ENCODE data around the gene ADNP.

The ADNP gene

DNA sequence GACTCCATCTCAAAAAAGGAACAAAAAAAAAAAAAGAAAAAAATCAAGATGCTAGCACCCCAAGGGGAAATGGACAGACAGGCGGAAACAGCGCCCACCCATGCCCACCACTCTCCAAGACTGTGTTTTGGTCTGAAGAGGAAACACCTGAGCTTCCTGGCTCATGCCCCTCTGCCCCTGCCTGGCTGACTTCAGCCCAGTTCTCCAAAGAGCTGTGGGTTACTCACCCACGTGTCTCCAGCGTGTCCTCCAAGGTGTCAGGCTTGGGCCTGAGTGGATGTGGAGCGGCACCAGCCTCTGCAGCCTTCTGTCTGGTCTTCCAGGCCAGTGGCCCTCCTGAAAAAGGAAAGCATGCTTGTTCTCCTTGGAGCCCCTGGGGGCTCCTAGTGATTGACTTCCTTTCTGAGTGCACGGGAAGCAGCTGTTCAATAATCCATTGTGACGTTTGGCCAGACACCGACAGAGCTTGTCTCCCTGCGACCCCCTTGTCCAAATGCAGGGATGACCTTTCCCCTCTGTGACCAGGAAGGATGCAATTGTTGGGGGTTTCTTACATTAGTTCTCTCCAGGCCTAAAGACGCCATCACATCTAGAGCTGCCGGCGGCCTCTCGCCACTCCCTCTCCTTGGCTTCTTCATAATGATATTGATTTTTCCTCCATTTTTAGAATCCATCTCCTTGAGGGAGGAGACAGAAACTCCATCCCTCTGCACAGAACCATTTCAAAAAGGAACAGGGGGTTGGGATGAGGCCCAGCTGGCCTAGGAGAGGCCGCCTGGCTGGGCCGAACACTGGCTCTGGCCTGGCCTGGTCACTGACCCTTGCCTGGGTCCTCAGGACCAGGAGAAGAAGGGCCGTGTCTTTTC is 58.4 kb downstream of the ADNP start:
- no peak for DNase-seq (ENCODE audit: low read depth)

DNA sequence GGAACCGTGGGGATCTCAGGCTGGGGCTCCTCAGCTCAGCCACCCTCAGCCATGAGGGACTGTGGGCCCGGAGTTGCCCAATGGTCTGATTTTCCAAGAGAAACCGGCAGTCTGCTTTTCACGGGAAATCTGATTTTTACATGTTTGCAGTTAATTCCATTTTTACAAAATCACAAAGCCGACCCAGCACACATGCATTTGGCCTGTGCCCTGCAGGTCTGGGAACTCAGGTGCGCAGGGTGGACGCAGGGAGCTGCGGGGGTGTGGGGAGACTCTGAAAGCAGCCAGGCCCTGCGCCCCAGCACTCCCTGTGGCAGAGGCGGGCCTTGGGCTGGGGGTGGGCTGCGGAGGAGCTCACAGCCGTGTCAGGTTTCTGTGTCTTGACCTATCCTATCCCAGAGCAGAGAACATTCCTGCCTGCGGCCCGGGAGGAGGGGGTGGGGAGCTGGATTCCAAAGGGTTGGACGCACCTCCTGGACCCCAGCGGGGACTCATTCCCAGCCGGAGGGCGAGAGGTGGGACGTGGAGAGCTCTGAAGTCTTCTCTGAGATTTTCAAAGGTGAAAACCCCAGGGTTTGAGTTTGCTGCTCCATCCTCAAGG is 60.6 kb downstream of the ADNP start:
- DNase-seq (ENCODE audit: low read depth) = no peak

DNA sequence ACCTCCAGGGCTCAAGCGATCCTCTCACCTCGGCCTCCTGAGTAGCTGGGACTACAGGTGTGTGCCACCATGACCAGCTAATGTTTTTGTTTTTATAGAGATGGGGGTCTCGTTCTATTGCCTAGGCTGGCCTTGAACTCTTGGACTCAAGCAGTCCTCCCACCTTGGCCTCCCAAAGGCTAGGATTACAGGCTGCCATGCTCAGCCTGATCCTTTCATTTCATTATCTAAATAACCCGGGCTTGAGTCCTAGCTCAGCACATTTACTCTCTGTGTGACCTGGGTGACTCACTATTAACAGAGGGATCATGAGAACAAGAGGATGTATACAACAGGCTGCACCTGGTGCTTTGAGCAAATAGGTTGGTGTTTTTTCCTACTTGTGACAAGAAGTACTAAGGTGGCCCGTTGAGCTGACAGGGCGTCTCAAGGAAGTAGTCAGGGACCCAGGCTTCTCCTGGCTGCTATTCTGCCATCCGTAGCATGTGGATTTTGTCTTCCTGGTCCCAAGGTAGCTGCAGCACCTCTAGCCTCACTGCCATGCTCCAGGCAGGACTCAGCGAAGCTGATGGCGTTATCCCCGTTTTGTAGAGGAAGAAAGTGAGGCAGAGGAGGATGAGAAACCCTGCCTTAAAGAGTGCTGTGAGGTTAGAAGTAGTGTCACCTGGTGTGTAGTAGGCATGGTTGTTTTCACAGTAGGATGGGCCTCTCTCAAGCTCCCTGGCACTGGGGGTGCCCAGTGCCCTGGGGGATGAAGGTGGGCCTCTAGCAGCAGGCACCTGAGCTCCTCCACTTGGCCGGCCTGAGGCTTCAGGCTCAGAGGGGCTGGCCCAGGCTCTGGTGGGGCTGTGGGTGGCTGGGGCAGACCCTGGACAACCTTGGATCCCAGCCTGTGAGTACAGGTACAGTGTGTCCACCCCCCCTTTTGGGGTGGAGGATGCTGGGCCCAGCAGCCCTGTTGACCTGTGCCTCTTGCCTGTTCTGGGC is 62.4 kb downstream of the ADNP start:
- no peak for DNase-seq (ENCODE audit: low read depth)

DNA sequence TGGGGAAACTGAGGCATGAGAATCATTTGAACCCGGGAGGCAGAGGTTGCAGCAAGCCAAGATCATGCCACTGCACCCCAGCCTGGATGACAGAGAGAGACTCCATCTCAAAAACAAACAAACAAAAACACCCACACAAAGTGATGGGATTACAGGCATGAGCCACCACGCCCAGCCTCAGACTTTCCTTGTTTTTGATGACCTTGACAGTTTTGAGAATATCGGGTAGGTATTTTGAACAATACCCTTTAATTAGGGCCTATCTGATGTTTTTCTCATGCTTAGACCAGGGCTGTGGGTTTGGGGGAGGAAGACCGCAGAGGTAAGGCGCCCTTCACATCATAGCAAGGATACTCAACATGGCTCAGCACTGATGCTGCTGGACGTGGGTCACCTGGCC is 63.4 kb downstream of the ADNP start:
- DNase-seq (ENCODE audit: low read depth) = no peak

DNA sequence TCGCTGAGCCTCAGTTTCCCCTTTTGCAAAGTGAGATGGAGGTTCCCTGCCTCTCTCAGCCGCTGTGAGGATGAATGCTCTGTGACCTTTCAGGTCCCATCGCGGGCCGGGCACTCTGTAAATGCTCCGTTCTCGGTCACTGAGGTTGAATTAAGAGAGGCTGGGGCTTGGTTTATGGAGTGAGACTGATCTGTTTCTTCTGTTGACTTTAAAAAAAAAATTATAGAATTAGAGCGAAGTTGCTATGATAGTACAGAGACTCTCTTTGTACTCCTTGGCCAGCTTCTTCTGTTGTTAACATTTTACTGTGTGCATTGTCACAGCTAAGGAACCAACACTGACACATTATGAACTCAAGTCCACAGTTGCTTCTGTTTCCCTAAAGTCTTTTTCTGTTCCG is 64.4 kb downstream of the ADNP start:
- DNase-seq (ENCODE audit: low read depth) = no peak

DNA sequence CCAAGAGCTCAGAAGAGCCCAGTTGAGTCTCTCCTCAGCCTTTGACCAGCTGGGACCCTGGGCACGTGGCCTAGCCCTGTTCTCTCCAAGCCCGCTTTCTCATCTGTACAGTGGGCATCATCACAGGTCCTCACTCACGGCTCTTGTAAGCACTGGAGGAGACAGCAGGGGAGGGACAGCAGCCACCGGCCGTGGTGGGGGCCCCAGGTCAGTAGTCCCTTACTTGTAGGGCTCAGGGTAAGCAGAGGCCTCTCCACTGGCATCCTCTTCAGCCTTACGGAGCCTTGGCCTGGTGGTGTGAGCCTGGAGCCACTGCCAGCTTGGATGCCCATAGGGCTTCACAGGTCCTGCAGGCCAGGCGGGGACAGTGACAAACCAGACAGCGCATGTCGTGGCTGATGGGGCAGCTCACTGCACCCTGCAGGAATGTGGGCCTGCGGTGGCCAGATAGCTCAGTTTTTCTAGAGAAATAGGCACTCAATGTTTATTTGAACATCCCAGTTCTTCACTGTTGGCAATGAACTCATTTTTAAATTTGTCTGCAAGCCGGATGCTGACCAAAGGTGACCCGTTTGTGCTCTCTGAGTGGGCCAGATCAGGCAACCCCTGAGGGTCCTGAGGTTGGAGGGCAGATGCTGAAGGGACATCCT is 65.1 kb downstream of the ADNP start:
- no peak for DNase-seq (ENCODE audit: low read depth)

DNA sequence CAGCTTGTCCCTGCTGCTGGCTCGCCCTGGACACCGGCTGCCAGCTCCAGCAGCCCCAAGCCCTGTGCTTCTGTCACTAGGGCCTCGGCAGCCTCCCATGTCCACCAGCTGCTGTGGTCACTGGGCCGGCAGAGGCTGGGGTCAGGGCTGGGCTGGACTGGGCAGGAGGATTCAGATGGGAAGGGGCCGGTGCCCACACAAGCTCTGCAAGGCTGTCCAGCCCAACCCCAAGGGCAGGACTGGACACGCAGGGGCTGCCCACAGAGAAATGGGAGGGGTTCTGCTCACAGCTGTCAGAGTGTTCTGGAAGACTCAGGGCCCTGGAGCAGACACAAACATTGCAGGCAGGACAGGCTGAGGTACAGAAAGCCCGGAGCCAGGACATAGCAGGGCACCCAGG is 65.6 kb downstream of the ADNP start:
- no peak for DNase-seq (ENCODE audit: low read depth)

DNA sequence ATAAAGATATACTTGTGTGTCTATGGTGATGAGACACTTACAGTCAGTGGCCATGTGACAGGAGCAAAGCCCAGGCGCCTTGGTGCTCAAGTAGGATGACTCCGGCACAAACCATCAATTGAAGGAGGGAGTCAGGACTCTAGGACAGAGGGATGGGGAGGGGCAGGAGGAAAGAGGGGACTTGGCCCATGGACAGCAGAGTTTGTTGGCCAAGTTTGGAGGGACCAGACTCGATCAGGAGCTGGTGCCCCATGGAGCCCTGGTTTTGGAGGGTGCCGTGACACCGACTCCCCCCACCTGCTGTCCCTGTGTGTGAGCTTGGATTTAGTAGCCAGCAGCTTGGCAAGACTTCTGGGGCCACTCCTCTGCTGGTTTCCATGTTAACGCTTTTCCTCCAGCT is 66.1 kb downstream of the ADNP start:
- no peak for DNase-seq (ENCODE audit: low read depth)

DNA sequence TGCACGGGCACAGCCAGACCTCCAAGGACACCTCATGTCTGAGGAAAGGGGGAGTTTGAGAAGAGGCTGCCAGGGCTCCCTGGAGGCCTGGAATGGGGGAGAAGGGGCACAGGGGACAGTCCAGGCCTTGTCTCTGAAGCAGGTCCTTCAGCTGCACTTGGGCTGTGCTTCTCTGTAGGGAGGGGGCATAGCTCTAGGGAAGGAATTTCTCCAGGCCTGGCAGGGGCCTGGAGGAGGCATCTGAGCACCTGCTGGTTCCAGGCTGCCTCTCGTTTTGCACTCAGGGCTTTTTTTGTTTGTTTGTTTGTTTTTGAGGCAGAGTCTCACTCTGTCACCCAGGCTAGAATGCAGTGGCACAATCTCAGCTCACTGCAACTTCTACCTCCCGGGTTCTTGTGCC is 68.7 kb downstream of the ADNP start:
- DNase-seq (ENCODE audit: low read depth) = no peak

DNA sequence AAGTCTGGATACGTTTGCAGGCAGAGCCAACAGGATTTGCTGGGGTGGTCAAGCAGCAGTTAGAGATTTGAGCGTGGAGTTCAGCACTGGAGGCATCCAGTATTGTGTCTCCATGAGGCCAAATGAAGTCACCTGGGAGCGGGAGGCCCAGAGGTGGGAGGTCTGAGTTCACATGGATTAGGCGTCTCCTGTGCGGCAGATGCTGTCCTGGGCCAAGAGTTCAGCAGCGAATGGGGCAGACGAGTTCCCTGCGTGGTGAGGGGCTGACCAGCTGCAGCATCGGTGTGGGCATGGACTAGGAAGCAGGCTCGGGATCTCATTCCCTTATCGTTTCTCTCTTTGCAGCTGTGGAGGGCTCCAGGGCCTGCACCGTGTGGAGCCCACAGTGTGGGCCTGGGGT is 70.2 kb downstream of the ADNP start:
- no peak for DNase-seq (ENCODE audit: low read depth)

DNA sequence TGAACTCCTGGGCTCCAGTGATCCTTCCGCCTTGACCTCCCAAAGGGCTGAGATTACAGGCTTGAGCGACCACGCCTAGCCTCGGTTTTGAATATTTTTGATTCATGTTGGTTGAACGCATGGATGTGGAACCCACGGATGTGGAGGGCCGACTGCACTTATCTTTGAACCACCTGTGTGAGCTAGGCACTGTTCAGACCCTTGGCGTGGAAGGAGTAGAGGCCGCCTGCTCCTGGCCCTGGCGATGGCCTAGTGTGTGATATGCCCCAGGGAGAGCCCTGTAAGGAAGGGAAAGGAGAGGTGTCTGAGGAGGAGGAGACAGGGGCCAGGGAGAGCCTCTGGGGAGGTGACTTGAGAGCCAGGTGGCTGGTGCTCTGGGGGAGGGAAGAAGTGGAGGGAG is 72.1 kb downstream of the ADNP start:
- DNase-seq (ENCODE audit: low read depth) = no peak

DNA sequence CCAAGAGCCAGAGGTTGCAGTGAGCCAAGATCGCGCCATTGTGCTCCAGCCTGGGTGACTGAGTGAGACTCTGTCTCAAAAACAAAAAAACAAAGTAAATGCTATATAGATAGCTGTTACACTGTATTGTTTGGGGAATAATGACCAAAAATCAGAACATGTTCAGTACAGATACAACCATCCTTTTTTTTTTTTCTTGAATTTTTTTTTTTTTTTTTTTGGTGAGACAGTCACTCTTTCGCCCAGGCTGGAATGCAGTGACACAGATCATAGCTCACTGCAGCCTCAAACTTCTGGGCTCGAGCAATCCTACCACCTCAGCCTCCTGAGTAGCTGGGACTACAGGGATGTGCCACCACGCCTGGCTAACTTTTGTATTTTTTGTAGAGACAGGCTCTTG is 72.7 kb downstream of the ADNP start:
- no peak for DNase-seq (ENCODE audit: low read depth)

DNA sequence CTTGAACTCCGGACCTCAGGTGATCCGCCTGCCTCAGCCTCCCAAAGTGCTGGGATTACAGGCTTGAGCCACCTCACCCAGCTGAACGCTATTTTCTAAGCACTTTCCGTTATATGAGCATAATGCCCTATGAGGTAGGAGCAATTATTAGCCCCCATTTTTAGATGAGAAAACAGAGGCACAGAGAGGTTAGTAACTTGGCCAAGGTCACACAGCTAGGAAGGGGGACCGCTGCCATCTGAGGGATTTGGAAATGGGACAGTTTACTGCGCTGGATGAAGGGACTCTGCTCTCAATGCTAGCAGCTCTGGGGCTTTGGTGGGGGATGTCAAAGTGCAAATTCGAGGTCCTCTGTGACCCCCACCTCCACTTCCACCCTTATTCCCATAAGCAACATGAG is 73.9 kb downstream of the ADNP start:
- no peak for DNase-seq (ENCODE audit: low read depth)

DNA sequence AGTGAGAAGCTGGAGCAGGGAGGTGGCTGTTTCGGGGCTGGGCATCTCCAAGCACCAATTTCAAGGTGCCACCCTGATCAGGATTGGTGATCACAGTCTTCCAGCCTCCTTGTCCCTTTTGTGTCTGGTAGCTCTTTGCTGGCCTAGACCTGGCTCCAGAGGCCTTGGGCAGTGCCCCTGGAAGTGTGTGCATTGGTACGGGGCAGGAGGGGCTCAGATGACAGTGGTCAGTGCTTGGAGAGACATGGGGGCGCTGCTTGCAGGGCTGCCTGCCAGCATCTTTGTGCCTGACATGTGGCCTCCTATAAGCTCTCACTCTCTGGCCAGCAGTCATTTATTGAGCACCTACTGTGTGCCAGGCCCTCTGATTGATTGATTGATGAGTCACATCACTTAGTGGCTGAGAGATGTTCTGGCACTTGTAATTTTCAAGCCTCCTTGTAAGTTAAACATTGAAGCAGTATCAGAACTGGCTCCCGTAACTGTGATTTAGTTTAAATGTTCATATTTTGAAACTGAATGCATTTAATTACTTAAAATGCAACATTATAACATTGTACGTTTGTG is 74.7 kb downstream of the ADNP start:
- no peak for DNase-seq (ENCODE audit: low read depth)

DNA sequence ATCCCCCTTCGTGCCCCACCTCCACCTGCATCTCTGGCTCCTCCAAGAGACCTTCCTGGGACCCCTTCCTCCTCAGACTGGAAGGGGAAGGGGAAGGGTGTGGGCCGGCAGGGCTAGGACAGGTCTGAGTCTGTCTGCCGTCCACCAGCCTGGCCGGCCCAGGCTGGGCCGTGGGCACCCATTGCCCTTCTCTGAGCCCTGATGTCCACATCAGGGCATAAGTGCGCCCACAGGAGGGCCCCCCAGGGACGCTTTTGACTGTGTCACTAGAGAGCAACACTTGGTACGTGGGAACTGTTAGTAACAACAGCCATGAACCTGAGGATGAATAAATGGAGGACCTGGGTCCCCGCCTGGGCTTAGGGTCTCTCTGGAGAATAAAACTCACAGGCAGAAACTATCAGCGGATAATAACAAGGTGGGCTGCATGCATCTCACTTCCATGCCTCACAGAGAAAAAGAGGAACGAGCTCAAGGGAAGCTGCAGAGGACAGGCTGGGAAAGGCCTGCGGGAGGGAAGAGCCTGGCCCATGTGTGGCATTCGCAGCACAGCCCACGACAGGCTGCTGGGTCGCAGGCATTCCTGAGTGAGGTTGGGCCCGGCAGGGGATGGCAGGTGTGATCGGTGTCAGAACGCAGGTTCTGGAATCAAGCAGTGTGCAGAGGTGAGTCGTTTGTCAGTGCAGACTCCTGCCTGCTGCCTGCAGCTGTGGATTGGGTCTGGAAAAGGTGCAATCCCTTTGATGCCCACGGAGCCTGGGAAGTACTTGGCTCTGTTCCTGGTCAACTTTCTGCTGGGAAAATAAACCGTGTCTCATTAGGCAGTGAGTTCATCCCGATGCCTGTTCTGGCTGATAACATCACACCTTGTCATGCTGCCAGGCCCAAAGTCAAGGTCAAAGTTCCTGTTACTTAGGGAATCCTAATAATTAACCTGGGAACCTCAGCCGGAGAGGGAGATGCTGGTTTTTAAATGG is 75.5 kb downstream of the ADNP start:
- DNase-seq (ENCODE audit: low read depth) = no peak

DNA sequence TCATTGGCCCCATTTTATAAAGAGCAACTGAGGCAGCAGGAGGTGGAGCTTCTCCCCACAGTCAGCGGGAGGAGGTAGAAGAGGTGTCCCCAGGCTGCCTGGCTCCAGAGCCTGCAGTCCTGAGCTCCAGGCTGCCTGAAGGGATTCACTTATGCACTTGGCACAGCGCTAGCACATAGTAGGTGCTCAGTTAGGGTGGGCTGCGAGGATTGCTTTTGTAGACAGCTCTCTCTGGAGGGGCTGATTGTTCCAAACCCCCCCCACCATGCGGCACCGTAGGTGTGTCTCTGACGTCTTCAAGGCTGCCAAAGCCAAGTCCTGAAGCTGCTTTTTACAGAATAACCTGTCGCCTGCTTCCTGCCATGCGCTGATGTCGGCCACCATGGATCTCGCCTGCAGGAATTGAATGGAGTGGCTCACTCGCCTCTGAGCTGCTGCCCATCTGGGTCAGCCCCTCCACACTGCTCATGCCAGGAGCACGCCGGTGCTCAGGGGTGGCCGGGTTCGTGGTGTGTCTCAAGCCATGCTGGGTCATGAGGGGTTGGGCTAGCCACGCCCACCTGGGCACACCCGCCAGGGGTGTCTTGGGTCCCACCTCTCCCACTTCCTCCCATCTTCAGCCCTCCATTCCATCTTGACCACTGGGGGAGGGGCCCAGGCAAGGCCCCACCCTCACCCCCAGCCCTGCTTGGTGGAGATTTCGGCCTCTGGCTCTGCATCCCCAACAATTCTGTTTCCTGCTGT is 76.6 kb downstream of the ADNP start:
- DNase-seq (ENCODE audit: low read depth) = no peak

DNA sequence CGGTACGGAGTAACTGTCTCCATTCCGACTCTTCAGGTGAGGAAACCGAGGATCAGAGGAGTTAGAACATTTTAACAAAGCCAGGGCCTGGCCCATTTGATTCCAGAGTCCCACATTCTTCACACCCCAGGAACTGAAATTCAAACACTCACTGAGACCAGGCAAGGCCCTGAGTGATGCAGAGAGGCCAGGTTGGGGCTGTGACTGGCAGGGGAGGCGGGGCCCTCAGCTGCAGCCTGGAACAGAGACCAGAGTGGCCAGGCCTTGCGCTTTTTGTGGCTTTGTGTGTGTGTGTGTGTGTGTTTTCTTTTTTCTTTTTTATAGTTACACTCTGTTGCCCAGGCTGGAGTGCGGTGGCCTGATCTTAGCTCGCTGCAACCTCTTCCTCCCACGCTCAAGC is 79.2 kb downstream of the ADNP start:
- no peak for DNase-seq (ENCODE audit: low read depth)

DNA sequence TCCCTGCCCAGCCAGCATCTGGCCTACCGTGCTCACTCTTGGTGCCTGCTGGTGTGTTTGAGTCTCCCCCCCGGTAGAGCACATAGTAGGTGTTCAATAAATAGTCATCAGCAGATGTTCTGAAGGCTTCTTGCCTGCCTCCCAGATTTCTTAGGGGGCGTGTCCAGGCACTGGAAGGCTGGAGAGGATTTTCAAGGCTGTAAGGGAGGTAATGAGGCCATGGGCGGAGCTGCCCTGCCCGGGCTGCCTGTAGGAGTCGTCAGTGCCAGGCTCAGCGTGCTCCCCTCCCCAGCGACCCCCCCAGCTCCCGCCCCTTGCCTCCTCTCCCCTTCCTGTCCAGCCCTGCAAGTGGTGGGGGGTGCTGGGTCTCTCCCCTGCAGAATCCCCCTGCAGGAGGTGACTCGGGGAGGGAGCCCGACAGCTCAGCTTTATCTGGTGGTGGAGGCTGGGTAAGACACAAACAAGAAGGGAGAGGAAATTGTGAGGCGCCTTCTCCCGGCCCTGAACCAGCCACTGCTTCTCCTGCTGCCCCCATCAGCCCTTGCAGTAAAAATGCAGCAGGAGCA is 80.4 kb downstream of the ADNP start:
- no peak for DNase-seq (ENCODE audit: low read depth)

DNA sequence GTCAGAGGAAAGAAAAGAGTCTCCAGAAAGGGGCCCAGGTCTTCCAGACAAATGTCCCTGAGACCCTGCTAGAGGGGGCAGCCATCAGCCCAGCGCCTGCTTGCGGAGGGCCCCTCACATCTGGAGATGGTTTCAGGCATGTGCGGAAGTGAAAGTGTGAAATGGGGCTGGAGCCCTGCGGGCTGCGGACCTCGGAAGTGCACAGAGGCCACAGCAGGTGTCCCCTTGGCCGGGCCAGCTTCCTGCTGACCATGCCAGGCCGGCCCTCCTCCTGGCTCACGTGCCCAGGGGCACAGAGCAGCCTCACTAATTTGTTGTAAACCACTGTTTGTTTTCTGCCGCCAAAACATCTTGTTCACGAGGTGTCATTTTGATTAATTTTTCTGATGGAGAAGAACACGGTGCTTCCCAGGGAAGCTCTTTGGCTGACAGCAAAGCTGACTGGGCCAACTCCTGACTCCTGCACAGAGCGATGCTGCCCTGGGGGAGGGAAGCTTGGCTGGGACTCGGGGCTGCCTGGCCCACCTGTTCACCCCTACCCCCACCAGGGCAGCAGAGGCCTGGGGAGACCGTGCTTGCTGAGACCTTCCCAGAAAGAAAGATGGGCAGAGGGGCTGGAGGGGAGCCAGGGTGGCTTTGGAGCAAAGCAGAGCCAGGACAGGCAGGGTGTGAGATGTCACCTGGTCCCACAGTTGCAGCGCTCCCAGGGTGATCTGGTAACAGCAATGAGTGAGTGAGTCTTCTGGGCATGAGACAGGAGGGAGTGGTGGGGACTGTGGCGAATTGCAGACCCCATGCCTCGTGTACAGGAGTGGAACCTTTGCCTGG is 82.2 kb downstream of the ADNP start:
- no peak for DNase-seq (ENCODE audit: low read depth)

All from stromal cell of bone marrow (primary cell).